K562 (cell line): Measurements from ENCODE around the gene GBF1. TPM values are rescaled to one million over a fixed set of nuclear protein-coding genes. Genes with fewer than 3 reads are reported as not detected.

ENCODE experiments used
- ATAC-seq: fragments of 200-7000 bp; cut with Tn5 transposase; 3 replicates; pipeline ENCODE4 v1.9.1; 2020; ENCODE audit warnings: moderate library complexity
- BruUV-seq: library from RNA; stranded (reverse); fragments of 400-500 nt; replicated peaks from 2 replicates; lab custom pipeline; 2021; lab: Mats Ljungman, UMichigan
- CTCF ChIA-PET: fragments of 300-600 bp; formaldehyde crosslinking; extraction: SDS; loops from one replicate; lab custom pipeline; 2021; ENCODE audit warnings: low intra/inter-chr PET ratio; lab: Yijun Ruan, JAX
- POLR2A ChIA-PET: fragments of 300-600, 350-650 bp; sonication (Branson Sonifier 250); formaldehyde crosslinking; extraction: SDS; loops from one replicate; lab custom pipeline; 2021; ENCODE audit warnings: antibody characterized with exemption, inconsistent platforms; lab: Yijun Ruan, JAX
- DNase-seq, 4 experiments: peaks; one replicate each; pipeline versions ENCODE4 v3.0.0 to v3.0.0-alpha.2; 2011 to 2018; ENCODE audit warnings: low spot score in 3 of 4, mixed read lengths in 3 of 4; ENCODE audit errors: extremely low read depth in 1 of 4
- FAIRE-seq: peaks from 2 replicates; lab custom pipeline; 2011; peaks lifted over from hg19 to GRCh38; lab: Jason Lieb, UNC
- H2AFZ ChIP-seq: 2 replicates; pipeline ENCODE4 v1.6.0; 2011; ENCODE audit warnings: low read depth, low read length, control low read depth, inconsistent platforms
- H3K27ac ChIP-seq: fragments of 200-600 bp; 3 replicates; pipeline ENCODE4 v1.8.0; 2011; ENCODE audit warnings: low read depth, mild to moderate bottlenecking, control low read depth, inconsistent platforms, low read length, moderate library complexity, mixed read lengths; ENCODE audit errors: extremely low read depth
- H3K27me3 ChIP-seq, 2 experiments: fragments of 300-600 bp in 1 of 2; 2 replicates in 1 of 2; 3 replicates in 1 of 2; pipeline versions ENCODE4 v1.6.0 to v1.8.0; 2011; ENCODE audit warnings: inconsistent platforms in 2 of 2, low read length in 2 of 2, mild to moderate bottlenecking in 1 of 2, mixed read lengths in 1 of 2, moderate library complexity in 1 of 2; ENCODE audit not compliant: control insufficient read depth in 2 of 2, insufficient read depth in 2 of 2
- H3K36me3 ChIP-seq: fragments of 300-600 bp; 3 replicates; pipeline ENCODE4 v1.8.0; 2011; ENCODE audit warnings: mild to moderate bottlenecking, low read length, inconsistent platforms; ENCODE audit not compliant: control insufficient read depth, insufficient read depth
- H3K4me1 ChIP-seq, 2 experiments: fragments of 200-600 bp in 1 of 2; replicated peaks in 1 of 2; 2 replicates in 1 of 2; 3 replicates in 1 of 2; pipeline versions ENCODE4 v1.5.1 to v1.8.0; 2011; ENCODE audit warnings: inconsistent platforms in 2 of 2, low read length in 2 of 2, mild to moderate bottlenecking in 1 of 2, mixed read lengths in 1 of 2, moderate library complexity in 1 of 2; ENCODE audit not compliant: control insufficient read depth in 2 of 2, insufficient read depth in 2 of 2
- H3K4me2 ChIP-seq: 2 replicates; pipeline ENCODE4 v1.6.1; 2011; ENCODE audit warnings: low read length, control low read depth, inconsistent platforms, mixed read lengths; ENCODE audit not compliant: insufficient read depth
- H3K4me3 ChIP-seq: fragments of 200-600 bp; sonication (generic), shearing (Covaris generic); 2 replicates; pipeline ENCODE4 v1.5.1; 2016; ENCODE audit warnings: control low read depth, inconsistent platforms
- H3K79me2 ChIP-seq: fragments of 200-600 bp; 3 replicates; pipeline ENCODE4 v1.8.0; 2011; ENCODE audit warnings: low read length, inconsistent platforms; ENCODE audit not compliant: control insufficient read depth, insufficient read depth
- H3K9ac ChIP-seq, 2 experiments: 2 replicates each; pipeline versions ENCODE4 v1.6.0 to v1.6.1; 2011; ENCODE audit warnings: low read depth in 2 of 2, low read length in 2 of 2, control low read depth in 1 of 2, inconsistent platforms in 1 of 2, mild to moderate bottlenecking in 1 of 2, mixed read lengths in 1 of 2; ENCODE audit not compliant: insufficient read depth in 1 of 2
- H3K9me1 ChIP-seq: one replicate; pipeline ENCODE4 v1.6.0; 2011; ENCODE audit warnings: inconsistent platforms, mild to moderate bottlenecking, low read length, moderate library complexity; ENCODE audit not compliant: control insufficient read depth, insufficient read depth
- H3K9me3 ChIP-seq: replicated peaks from 2 replicates; pipeline ENCODE4 v1.5.1; 2011; ENCODE audit warnings: low read depth, low read length, inconsistent platforms; ENCODE audit not compliant: control insufficient read depth, insufficient read depth
- H4K20me1 ChIP-seq: replicated peaks from 2 replicates; pipeline ENCODE4 v1.6.1; 2011; ENCODE audit warnings: low read length, inconsistent platforms, mixed read lengths; ENCODE audit not compliant: control insufficient read depth, insufficient read depth
- AFF4 ChIP-seq: sonication (generic); formaldehyde crosslinking; IDR thresholded peaks from 2 replicates; pipeline ENCODE4 v1.8.0; 2023; ENCODE audit warnings: mild to moderate bottlenecking, missing genetic modification reagents
- CSDE1 ChIP-seq, 2 experiments: fragments of 450-650 bp; IDR thresholded peaks; 2 replicates each; pipeline ENCODE4 v1.6.1; 2016; ENCODE audit warnings: mild to moderate bottlenecking in 1 of 2
- GTF2E2 ChIP-seq: fragments of 200-800 bp; sonication (Bioruptor generic); IDR thresholded peaks from 2 replicates; pipeline ENCODE4 v1.6.1; 2016; ENCODE audit warnings: missing genetic modification characterization, missing compliant biosample characterization
- HNRNPH1 ChIP-seq: fragments of 200-400 bp; formaldehyde crosslinking; optimal IDR thresholded peaks from 2 replicates; pipeline ENCODE3; 2017; ENCODE audit warnings: low read depth, mild to moderate bottlenecking, low read length, moderate library complexity
- IFI16 ChIP-seq: fragments of 250-450 bp; sonication (Bioruptor Pico); IDR thresholded peaks from 2 replicates; pipeline ENCODE4 v2.1.2; 2022; ENCODE audit warnings: mild to moderate bottlenecking, inconsistent platforms
- KDM5B ChIP-seq: fragments of 200-600 bp; sonication (generic); IDR thresholded peaks from 2 replicates; pipeline ENCODE4 v1.6.1; 2012; ENCODE audit warnings: low read depth, mild to moderate bottlenecking, moderate library complexity, low read length, control low read depth, inconsistent platforms; ENCODE audit not compliant: insufficient replicate concordance
- NCOA4 ChIP-seq: fragments of 450-650 bp; IDR thresholded peaks from 2 replicates; pipeline ENCODE4 v1.6.1; 2018; ENCODE audit warnings: mild to moderate bottlenecking; ENCODE audit not compliant: partially characterized antibody
- NR2F6 ChIP-seq: fragments of 450-650 bp; formaldehyde crosslinking; IDR thresholded peaks from 2 replicates; pipeline ENCODE4 v1.4.0; 2020; ENCODE audit warnings: mild to moderate bottlenecking
- PATZ1 ChIP-seq: fragments of 250-450 bp; sonication (Bioruptor Pico); IDR thresholded peaks from 2 replicates; pipeline ENCODE4 v1.5.0; 2020; ENCODE audit warnings: mild to moderate bottlenecking, borderline replicate concordance
- POLR2AphosphoS2 ChIP-seq: IDR thresholded peaks from 2 replicates; pipeline ENCODE4 v1.6.1; 2012; ENCODE audit warnings: low read length, improper control_type of control experiment
- RAD51 ChIP-seq: fragments of 450-650 bp; IDR thresholded peaks from 2 replicates; pipeline ENCODE4 v1.7.1; 2016; ENCODE audit warnings: low read depth, mild to moderate bottlenecking, borderline replicate concordance
- RFX5 ChIP-seq: IDR thresholded peaks from 2 replicates; pipeline ENCODE4 v1.6.1; 2011; ENCODE audit warnings: low read depth, mild to moderate bottlenecking, improper control_type of control experiment, low read length
- SIN3A ChIP-seq, 2 experiments: fragments of 150-350 bp in 1 of 2; IDR thresholded peaks; 2 replicates each; pipeline ENCODE4 v1.6.1; 2011 to 2016; ENCODE audit warnings: borderline replicate concordance in 2 of 2, low read depth in 2 of 2, low read length in 2 of 2, mild to moderate bottlenecking in 2 of 2, moderate library complexity in 2 of 2; ENCODE audit not compliant: control insufficient read depth in 1 of 2
- TBL1XR1 ChIP-seq, 2 experiments: IDR thresholded peaks; 2 replicates each; pipeline ENCODE4 v1.6.1; 2012; ENCODE audit warnings: improper control_type of control experiment in 2 of 2, low read length in 2 of 2, mild to moderate bottlenecking in 1 of 2
- ZNF263 ChIP-seq: sonication (generic); formaldehyde crosslinking; IDR thresholded peaks from 2 replicates; pipeline ENCODE4 v1.8.0; 2022; ENCODE audit warnings: mild to moderate bottlenecking, missing genetic modification reagents, borderline replicate concordance
- ZSCAN29 ChIP-seq: fragments of 450-650 bp; IDR thresholded peaks from 2 replicates; pipeline ENCODE4 v1.6.1; 2017
- WGBS: fragments of 100-300 bp; shearing (Covaris generic); methylation state at CpG from one replicate; pipeline ENCODE4 v1.1.6; 2016; ENCODE audit warnings: low coverage, mixed read lengths; ENCODE audit not compliant: insufficient coverage; ENCODE audit errors: missing lambda C conversion rate; 5-methylcytosine and 5-hydroxymethylcytosine counted together
- in situ Hi-C: fragments of 300-500 bp; cut with MboI; formaldehyde crosslinking; loops from 4 replicates; pipeline ENCODE4 v1.15.0; 2018; ENCODE audit warnings: inconsistent platforms, mixed read lengths
- intact Hi-C: fragments of 100-400 bp; cut with micrococcal nuclease; formaldehyde crosslinking; loops from 2 replicates; pipeline ENCODE4 v1.14.2; 2022
- polyA plus RNA-seq, 8 experiments: library from polyadenylated mRNA; depleted of rRNA in 4 of 8; stranded (reverse) in 5 of 8; unstranded in 3 of 8; fragments of >200 nt; fragmentation: Nextera tagmentation in 2 of 8; fragmentation: Illumina TruSeq in 1 of 8; extraction: Ambion mirVana in 2 of 8; extraction: Trizol in 1 of 8; gene quantifications; 2 replicates each; pipeline versions ENCODE4 v1.2.1 to v1.2.3, GENCODE V29; 2011 to 2014; ENCODE audit warnings: inconsistent platforms in 1 of 8, missing spikeins in 1 of 8
- total RNA-seq, 7 experiments: library from RNA; depleted of rRNA in 6 of 7; stranded (reverse); fragments of >200 nt in 6 of 7; fragmentation: Illumina TruSeq in 2 of 7; extraction: Trizol in 2 of 7; gene quantifications; 2 replicates each; pipeline versions ENCODE4 v1.2.1 to v1.2.3, GENCODE V29; 2011 to 2021; ENCODE audit warnings: low replicate concordance in 1 of 7

The GBF1 gene
- total and polyA plus RNA-seq, 9 of the 15 experiments (the other 6 are each of a cell fraction or from before 2014, with no cell fraction given), result 0.69 to 28.0 (median 10.3) TPM

- in situ Hi-C loops, result loop anchor here (25.0 kb wide), 1 partner anchor 531 kb away; the partner anchor contains the start of gene KCNIP2
These were observed 122.7 kb downstream of the GBF1 start for GRCh38 chr10:102368077-102368476.

More at GRCh38 chr10:102368077-102368476, 122.7 kb downstream of the GBF1 start:
- FAIRE-seq (no peak), ATAC-seq (no peak), DNase-seq (no peak)
- POLR2A ChIA-PET, result interaction anchor here (1.6 kb wide), 1 partner anchor 16 kb away, joined by 5 read pairs; no protein-coding TSS in a partner anchor
- Histone ChIP-seq H3K79me2 (no peaks in the 10 kb centered on the region), H3K27me3 (no peaks in the 10 kb centered on the region), H3K4me2 (no peak overlapping the region), H3K9ac (no peak overlapping the region), H2AFZ (no peak overlapping the region), H3K9me3 (no peaks in the 10 kb centered on the region), H3K36me3 (peaks cover 82% of the 10 kb centered on the region), H3K9me1 (no peaks in the 10 kb centered on the region), H4K20me1 (no peaks in the 10 kb centered on the region), H3K27ac (no peak overlapping the region), H3K4me3 (no peak overlapping the region), H3K4me1 (no peaks in the 10 kb centered on the region)
- TF ChIP-seq ZSCAN29, result no peak
- TF ChIP-seq NCOA4, result no peak
- TF ChIP-seq RFX5, result no peak
- no peak for TF ChIP-seq KDM5B
- TF ChIP-seq HNRNPH1, result no peak
- no peak for TF ChIP-seq POLR2AphosphoS2
- no peak for TF ChIP-seq TBL1XR1 (IDR thresholded peaks at IDR 0.05; ENCODE audit: low read length in 2 of 2)
- TF ChIP-seq SIN3A (IDR thresholded peaks at IDR 0.05; ENCODE audit: borderline replicate concordance in 2 of 2, control insufficient read depth in 1 of 2, low read depth in 2 of 2, low read length in 2 of 2), result no peak
- TF ChIP-seq CSDE1 (IDR thresholded peaks at IDR 0.05), result no peak
- no peak for TF ChIP-seq PATZ1
- TF ChIP-seq GTF2E2 (tag), result no peak
- no peak for TF ChIP-seq ZNF263 (CRISPR knock-in tag)
- no peak for TF ChIP-seq AFF4 (CRISPR knock-in tag)
- no peak for TF ChIP-seq IFI16 (CRISPR knock-in tag)
- TF ChIP-seq RAD51, result no peak
- no peak for TF ChIP-seq NR2F6 (CRISPR knock-in tag)
- 86% methylated on average over 3 of the region's 3 CpGs for WGBS
- BruUV-seq, result no TSS peak
- CTCF ChIA-PET, result no interaction called here
- intact Hi-C loops, result no loop called here
